ENCODE measurements around the gene EXOSC1. TPM values are rescaled to one million over a fixed set of nuclear protein-coding genes. Genes with fewer than 3 reads are reported as not detected.

Gene EXOSC1
- total RNA-seq (ENCODE audit: unreplicated experiment) = 36.0 TPM
- long read RNA-seq, transcript EXOSC1-204 (8 exons, 923 nt) = major isoform, 21 of 27 reads
- long read RNA-seq, partial matches to known transcripts = 0 of 27 reads
- long read RNA-seq, other reads (novel, unspliced or antisense) = 4 of 27 reads

- H3K9me3 Mint-ChIP-seq (ENCODE audit: unreplicated experiment) = no peaks in the 10 kb centered on the region
- peak; percentile 86 for DNase-seq (ENCODE audit: low spot score)
- peak within 1 kb of the TSS; percentile 57 for H3K27ac Mint-ChIP-seq (ENCODE audit: unreplicated experiment)
- H3K27me3 Mint-ChIP-seq (ENCODE audit: unreplicated experiment) = peaks cover 4% of the 10 kb centered on the region
- H3K4me3 Mint-ChIP-seq (ENCODE audit: unreplicated experiment) = peak within 1 kb of the TSS; percentile 98
- peaks cover 30% of the 10 kb centered on the region for H3K4me1 Mint-ChIP-seq (ENCODE audit: unreplicated experiment)
- H3K36me3 Mint-ChIP-seq (ENCODE audit: low read depth, unreplicated experiment) = peaks cover 3% of the 10 kb centered on the region
- TF ChIP-seq CTCF (IDR thresholded peaks at IDR 0.05; ENCODE audit: unreplicated experiment) = no peak
Observed at GRCh38 chr10:97445722-97446639, at the start of gene EXOSC1, which contains the start of gene ZDHHC16. Gene EXOSC1, minus strand, starts transcription at chr10:97446006. Its CDS starts 21 bp downstream, at chr10:97445985. Gene ZDHHC16, plus strand, starts transcription at chr10:97446175. Its CDS starts 5,501 bp downstream, at chr10:97451676.

GRCh38 chr10:97494863-97495506 lies 49.2 kb upstream of the EXOSC1 start:
- H3K27ac Mint-ChIP-seq (ENCODE audit: unreplicated experiment) = peak overlapping the region; percentile 75
- no peak for DNase-seq (ENCODE audit: low spot score)
- peaks cover 9% of the 10 kb centered on the region for H3K27me3 Mint-ChIP-seq (ENCODE audit: unreplicated experiment)
- peaks cover 31% of the 10 kb centered on the region for H3K4me1 Mint-ChIP-seq (ENCODE audit: unreplicated experiment)
- TF ChIP-seq CTCF (IDR thresholded peaks at IDR 0.05; ENCODE audit: unreplicated experiment) = no peak
- no peak overlapping the region for H3K4me3 Mint-ChIP-seq (ENCODE audit: unreplicated experiment)
- no peaks in the 10 kb centered on the region for H3K9me3 Mint-ChIP-seq (ENCODE audit: unreplicated experiment)
- H3K36me3 Mint-ChIP-seq (ENCODE audit: low read depth, unreplicated experiment) = no peaks in the 10 kb centered on the region

GRCh38 chr10:97494151-97494550 lies 48.3 kb upstream of the EXOSC1 start:
- H3K36me3 Mint-ChIP-seq (ENCODE audit: low read depth, unreplicated experiment) = no peaks in the 10 kb centered on the region
- no peak for DNase-seq (ENCODE audit: low spot score)
- no peak overlapping the region for H3K4me3 Mint-ChIP-seq (ENCODE audit: unreplicated experiment)
- no peaks in the 10 kb centered on the region for H3K9me3 Mint-ChIP-seq (ENCODE audit: unreplicated experiment)
- no peak for TF ChIP-seq CTCF (IDR thresholded peaks at IDR 0.05; ENCODE audit: unreplicated experiment)
- peaks cover 4% of the 10 kb centered on the region for H3K27me3 Mint-ChIP-seq (ENCODE audit: unreplicated experiment)
- peaks cover 28% of the 10 kb centered on the region for H3K4me1 Mint-ChIP-seq (ENCODE audit: unreplicated experiment)
- no peak overlapping the region for H3K27ac Mint-ChIP-seq (ENCODE audit: unreplicated experiment)

GRCh38 chr10:97490592-97490991 lies 44.8 kb upstream of the EXOSC1 start:
- Mint-ChIP-seq H3K36me3 (ENCODE audit: low read depth, unreplicated experiment) (no peaks in the 10 kb centered on the region), H3K9me3 (ENCODE audit: unreplicated experiment) (no peaks in the 10 kb centered on the region), H3K4me3 (ENCODE audit: unreplicated experiment) (no peak overlapping the region), H3K27ac (ENCODE audit: unreplicated experiment) (no peak overlapping the region), H3K27me3 (ENCODE audit: unreplicated experiment) (peaks cover 1% of the 10 kb centered on the region), H3K4me1 (ENCODE audit: unreplicated experiment) (peaks cover 18% of the 10 kb centered on the region)
- TF ChIP-seq CTCF (IDR thresholded peaks at IDR 0.05; ENCODE audit: unreplicated experiment) = no peak
- DNase-seq (ENCODE audit: low spot score) = no peak

Measured in endothelial cell (in vitro differentiated cells).